ENCODE data around the gene UCKL1. TPM values are rescaled to one million over a fixed set of nuclear protein-coding genes. Genes with fewer than 3 reads are reported as not detected.

UCKL1 gene
- total RNA-seq, 1 experiment from 2014 or later, result 43.7 TPM

DNA sequence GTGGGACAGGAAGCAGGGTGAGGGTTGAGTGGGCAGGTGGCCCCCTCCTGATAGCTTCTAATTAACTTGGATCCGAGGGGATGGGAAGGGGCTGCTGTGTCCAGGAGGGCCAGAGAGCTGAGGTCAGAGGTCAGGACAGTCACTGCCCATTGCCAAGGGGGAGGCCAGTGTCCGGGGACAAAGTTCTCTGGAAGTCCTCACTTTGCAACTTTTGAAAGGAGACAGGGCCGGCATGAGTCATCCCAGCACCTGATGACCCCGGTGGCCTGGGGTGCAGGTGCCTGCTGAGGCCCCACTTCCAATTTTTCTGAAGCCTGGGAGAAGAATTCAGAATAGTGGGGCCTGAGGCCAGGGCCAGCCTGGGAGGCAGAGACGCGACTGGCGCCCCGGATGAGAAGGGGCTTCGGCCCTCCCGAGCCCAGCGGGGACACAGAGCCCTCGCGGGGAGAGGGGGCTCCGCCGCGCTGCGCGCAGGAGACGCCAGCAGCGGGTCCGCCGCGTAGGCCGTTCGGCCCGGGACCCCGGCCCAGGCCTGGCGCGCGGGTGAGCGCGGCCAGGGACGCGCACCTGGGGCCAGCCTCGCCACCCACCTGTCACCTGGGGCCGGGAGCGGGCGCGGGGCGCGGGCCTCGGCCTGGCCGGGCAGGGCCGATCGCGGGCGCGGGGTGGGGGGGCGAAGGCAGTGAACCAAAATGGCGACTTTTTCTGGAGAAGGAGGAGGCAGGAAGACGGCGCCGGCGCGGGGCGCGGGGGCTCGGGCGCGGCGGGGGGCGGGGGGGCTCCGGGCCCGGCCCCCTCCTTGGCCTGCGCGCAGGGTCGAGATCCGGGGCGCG lies 12.9 kb upstream of the UCKL1 start:
- no peak for DNase-seq (ENCODE audit: unreplicated experiment)
- Mint-ChIP-seq H3K27ac (ENCODE audit: low read depth, unreplicated experiment) (peak overlapping the region; percentile 71), H3K9me3 (ENCODE audit: unreplicated experiment) (no peaks in the 10 kb centered on the region), H3K27me3 (ENCODE audit: insufficient read depth, unreplicated experiment) (no peaks in the 10 kb centered on the region), H3K36me3 (ENCODE audit: insufficient read depth, unreplicated experiment) (peaks cover 9% of the 10 kb centered on the region), H3K4me3 (ENCODE audit: unreplicated experiment) (peak overlapping the region; percentile 75), H3K4me1 (ENCODE audit: insufficient read depth, unreplicated experiment) (peaks cover 29% of the 10 kb centered on the region)
- intact Hi-C loops (cut with micrococcal nuclease), result no loop called here
- POLR2A ChIA-PET, result interaction anchor here (0.7 to 3.2 kb wide), 8 partner anchors 11 to 287 kb away, joined by 3 to 26 read pairs (median 5); partner anchors contain the start of genes PRPF6, SAMD10, SLC2A4RG and TPD52L2
- no TSS peak for BruUV-seq (replicated peaks)
- CTCF ChIA-PET, result interaction anchor here (0.6 kb wide), 1 partner anchor 90 kb away, joined by 4 read pairs; no protein-coding TSS in a partner anchor
- TF ChIP-seq, protein P1, sequence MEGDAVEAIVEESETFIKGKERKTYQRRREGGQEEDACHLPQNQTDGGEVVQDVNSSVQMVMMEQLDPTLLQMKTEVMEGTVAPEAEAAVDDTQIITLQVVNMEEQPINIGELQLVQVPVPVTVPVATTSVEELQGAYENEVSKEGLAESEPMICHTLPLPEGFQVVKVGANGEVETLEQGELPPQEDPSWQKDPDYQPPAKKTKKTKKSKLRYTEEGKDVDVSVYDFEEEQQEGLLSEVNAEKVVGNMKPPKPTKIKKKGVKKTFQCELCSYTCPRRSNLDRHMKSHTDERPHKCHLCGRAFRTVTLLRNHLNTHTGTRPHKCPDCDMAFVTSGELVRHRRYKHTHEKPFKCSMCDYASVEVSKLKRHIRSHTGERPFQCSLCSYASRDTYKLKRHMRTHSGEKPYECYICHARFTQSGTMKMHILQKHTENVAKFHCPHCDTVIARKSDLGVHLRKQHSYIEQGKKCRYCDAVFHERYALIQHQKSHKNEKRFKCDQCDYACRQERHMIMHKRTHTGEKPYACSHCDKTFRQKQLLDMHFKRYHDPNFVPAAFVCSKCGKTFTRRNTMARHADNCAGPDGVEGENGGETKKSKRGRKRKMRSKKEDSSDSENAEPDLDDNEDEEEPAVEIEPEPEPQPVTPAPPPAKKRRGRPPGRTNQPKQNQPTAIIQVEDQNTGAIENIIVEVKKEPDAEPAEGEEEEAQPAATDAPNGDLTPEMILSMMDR (IDR thresholded peaks at IDR 0.05; ENCODE audit: unreplicated experiment), result no peak

DNA sequence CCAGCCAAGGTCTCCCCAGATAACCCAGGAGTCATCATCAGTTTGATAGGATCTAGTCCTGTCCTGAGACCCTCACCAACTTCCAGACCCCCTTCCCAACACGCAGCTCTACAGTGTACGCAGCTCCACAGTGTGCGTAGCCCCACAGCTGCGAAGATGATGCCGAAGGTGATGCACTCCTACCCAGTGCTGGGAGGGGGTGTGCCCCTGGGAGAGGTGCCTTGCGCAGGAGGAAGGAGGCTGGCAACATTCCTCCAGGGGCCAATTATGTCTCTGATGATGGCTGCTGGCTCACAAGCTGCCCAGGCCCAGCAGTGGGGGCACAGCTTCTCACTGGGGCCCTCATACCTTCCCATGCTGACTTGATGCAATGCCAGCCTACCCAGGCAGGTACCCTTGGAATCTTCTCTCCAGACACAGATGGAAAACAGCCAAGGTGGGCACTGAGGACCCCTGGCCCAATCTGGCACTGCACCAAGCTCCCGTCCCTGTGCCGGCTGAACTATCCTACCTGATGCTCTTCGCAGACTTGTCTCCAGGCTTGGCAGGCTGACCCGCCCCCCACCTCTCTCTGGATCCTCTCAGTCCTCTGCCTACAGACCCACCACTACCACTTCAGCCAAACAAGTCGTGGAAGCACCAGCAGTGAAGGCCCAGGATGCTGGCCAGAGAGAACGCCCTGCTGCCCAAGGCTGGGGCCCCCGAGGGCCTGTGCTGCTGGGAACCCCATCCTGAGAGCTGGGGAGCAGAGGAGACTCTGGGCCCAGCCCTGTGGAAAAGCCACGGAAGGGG lies 12.1 kb upstream of the UCKL1 start:
- Mint-ChIP-seq H3K27ac (ENCODE audit: low read depth, unreplicated experiment) (peak overlapping the region; percentile 71), H3K9me3 (ENCODE audit: unreplicated experiment) (no peaks in the 10 kb centered on the region), H3K4me1 (ENCODE audit: insufficient read depth, unreplicated experiment) (peaks cover 21% of the 10 kb centered on the region), H3K27me3 (ENCODE audit: insufficient read depth, unreplicated experiment) (no peaks in the 10 kb centered on the region), H3K36me3 (ENCODE audit: insufficient read depth, unreplicated experiment) (peaks cover 9% of the 10 kb centered on the region), H3K4me3 (ENCODE audit: unreplicated experiment) (peak overlapping the region; percentile 75)
- TSS peak; percentile 38 for BruUV-seq (replicated peaks)
- ChIA-PET POLR2A (interaction anchor here (0.7 to 3.2 kb wide), 8 partner anchors 10 to 286 kb away, joined by 3 to 26 read pairs (median 5); partner anchors contain the start of genes PRPF6, SAMD10, SLC2A4RG and TPD52L2), CTCF (interaction anchor here (0.6 to 1.1 kb wide), 2 partner anchors 90 to 472 kb away, joined by 3 to 4 read pairs; no protein-coding TSS in a partner anchor)
- intact Hi-C loops (cut with micrococcal nuclease), result no loop called here
- TF ChIP-seq, protein P1 (IDR thresholded peaks at IDR 0.05; ENCODE audit: unreplicated experiment), result no peak
- DNase-seq (ENCODE audit: unreplicated experiment), result no peak

DNA sequence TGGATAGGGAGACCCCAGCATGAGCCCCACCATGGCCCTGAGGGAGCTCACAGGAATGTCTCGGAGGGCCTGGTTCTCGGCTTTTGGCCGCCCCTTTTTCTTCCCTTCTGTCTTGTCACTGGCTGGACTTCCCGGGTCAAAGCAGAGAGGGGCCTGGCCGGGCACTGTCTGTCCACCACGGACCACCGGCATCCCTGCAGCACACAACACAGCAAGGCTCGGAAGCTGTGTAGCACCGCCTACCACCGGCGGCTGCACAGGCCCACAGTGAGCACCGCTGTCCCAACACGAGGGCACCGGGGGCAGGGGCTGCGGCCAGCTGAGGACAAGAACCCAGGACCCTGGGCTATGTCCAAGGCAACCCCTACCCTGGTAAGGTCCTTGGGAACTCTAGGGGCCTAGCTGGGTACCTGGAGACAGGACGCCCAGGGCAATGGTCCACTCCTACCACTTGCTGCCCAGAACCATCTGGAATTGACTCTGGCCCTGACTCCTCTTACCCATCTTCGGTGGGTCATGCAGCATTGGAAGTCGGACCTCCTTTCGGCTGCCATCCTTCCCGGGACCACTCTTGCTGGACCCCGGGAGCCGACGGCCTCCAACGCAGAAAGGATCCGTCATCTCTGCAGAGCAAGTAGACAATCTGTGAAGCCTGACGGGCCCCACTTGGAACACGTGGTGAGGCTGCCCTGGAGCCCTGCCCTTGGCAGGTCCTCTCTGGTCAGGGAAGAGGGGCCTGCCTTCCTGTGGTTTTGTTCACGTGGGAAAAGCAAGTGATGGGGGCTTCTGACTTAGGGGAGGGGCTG lies 11.3 kb upstream of the UCKL1 start:
- TF ChIP-seq, protein P1 (IDR thresholded peaks at IDR 0.05; ENCODE audit: unreplicated experiment), result no peak
- POLR2A ChIA-PET, result interaction anchor here (1.6 to 3.2 kb wide), 3 partner anchors 9 to 13 kb away, joined by 9 to 26 read pairs (median 23); partner anchors contain the start of genes PRPF6, SAMD10 and UCKL1
- Mint-ChIP-seq H3K4me1 (ENCODE audit: insufficient read depth, unreplicated experiment) (peaks cover 13% of the 10 kb centered on the region), H3K9me3 (ENCODE audit: unreplicated experiment) (no peaks in the 10 kb centered on the region), H3K27ac (ENCODE audit: low read depth, unreplicated experiment) (no peak overlapping the region), H3K27me3 (ENCODE audit: insufficient read depth, unreplicated experiment) (no peaks in the 10 kb centered on the region), H3K36me3 (ENCODE audit: insufficient read depth, unreplicated experiment) (peaks cover 9% of the 10 kb centered on the region), H3K4me3 (ENCODE audit: unreplicated experiment) (peak overlapping the region; percentile 75)
- no peak for DNase-seq (ENCODE audit: unreplicated experiment)
- intact Hi-C loops (cut with micrococcal nuclease), result no loop called here
- no TSS peak for BruUV-seq (replicated peaks)
- CTCF ChIA-PET, result interaction anchor here (1.1 kb wide), 1 partner anchor 472 kb away, joined by 3 read pairs; no protein-coding TSS in a partner anchor

All from MCF 10A (cell line).